NB4 (cell line): Measurements from ENCODE around the gene CCDC85C.

ENCODE experiments used
- CTCF ChIP-seq: IDR thresholded peaks from one replicate; pipeline ENCODE4 v1.5.1; 2012; ENCODE audit warnings: low read depth, low read length
- POLR2A ChIP-seq: IDR thresholded peaks from 2 replicates; pipeline ENCODE4 v1.6.1; 2011; ENCODE audit warnings: mild to moderate bottlenecking; ENCODE audit not compliant: insufficient read length; ENCODE audit errors: extremely low read depth

GRCh38 chr14:99572173-99572999 lies 31.6 kb downstream of the CCDC85C start:
- TF ChIP-seq POLR2A (no peak), CTCF (no peak)
